ENCODE measurements around the gene MRPL33.

MRPL33 gene

DNA sequence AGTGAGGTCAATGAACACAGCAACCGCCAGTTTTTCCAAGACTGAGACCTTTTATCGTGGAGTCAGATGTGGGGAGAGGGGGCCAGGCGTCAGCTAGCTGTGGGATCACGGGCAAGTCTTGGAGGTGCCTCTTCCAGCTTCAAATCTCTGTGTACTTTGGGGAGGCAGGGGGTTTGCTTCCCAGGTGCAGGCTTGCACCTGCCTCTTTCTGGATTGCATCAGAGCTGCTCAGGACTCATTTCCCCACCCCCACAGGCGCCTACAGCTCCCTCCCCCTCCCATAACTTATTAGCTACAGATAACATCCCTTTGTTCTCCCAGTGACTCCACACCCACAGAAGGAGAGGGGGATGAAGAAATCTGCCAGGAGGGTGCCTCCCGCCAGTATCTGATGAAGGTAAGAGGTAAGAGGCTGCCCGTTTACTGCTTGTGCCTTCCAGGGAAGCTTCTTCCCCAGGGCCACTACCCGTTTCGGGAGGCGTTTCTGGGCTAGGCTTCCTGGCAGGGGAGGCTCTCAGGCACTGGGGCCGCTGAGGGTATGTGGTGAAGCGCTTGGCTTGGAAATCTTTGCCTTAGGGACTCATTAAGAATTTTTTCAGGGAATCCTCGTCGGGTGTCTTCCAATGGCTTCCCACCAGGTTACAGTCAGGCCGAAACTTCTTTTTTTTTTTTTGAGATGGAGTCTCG is 18.8 kb upstream of the MRPL33 start:
- Histone ChIP-seq H3K4me1 (peaks cover 0 to 29% (median 7%) of the 10 kb centered on the region in 4 donors), H3K27ac (no peak overlapping the region), H3K36me3 (no peaks in the 10 kb centered on the region), H3K9me3 (no peaks in the 10 kb centered on the region), H3K4me3 (no peak overlapping the region), H3K27me3 (no peaks in the 10 kb centered on the region)
- TF ChIP-seq, protein P1, sequence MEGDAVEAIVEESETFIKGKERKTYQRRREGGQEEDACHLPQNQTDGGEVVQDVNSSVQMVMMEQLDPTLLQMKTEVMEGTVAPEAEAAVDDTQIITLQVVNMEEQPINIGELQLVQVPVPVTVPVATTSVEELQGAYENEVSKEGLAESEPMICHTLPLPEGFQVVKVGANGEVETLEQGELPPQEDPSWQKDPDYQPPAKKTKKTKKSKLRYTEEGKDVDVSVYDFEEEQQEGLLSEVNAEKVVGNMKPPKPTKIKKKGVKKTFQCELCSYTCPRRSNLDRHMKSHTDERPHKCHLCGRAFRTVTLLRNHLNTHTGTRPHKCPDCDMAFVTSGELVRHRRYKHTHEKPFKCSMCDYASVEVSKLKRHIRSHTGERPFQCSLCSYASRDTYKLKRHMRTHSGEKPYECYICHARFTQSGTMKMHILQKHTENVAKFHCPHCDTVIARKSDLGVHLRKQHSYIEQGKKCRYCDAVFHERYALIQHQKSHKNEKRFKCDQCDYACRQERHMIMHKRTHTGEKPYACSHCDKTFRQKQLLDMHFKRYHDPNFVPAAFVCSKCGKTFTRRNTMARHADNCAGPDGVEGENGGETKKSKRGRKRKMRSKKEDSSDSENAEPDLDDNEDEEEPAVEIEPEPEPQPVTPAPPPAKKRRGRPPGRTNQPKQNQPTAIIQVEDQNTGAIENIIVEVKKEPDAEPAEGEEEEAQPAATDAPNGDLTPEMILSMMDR (IDR thresholded peaks at IDR 0.05) = no peak
- intact Hi-C loops (cut with DNase I; ENCODE audit: low total_unique reads) = loop anchor here (5.0 kb wide), 1 partner anchor 700 kb away; no protein-coding TSS in a partner anchor
- no peak for DNase-seq

DNA sequence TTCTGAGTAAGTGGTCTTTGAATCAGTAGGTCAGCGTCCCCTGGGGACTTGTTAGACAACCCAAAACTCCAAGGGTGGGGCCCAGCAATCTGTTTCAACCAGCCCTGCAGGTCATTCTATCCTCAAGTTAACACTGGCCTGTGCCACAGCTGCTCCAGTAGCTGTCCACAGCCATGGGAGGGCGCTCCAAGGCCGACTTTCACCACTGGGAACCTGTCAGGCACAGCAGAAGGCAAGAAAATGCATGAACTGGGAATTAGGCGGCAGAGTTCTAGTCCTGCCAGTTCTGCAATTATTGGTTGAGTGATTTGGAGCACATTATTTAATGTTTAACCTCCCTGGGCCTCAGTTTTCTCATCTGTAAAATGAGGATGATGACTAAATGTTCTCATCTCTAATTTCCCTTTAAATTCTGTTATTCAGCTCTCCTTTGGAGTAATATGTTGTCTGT is 17.4 kb upstream of the MRPL33 start:
- Histone ChIP-seq H3K27me3 (no peaks in the 10 kb centered on the region), H3K4me1 (peaks cover 0 to 18% (median 7%) of the 10 kb centered on the region in 4 donors), H3K36me3 (no peaks in the 10 kb centered on the region), H3K4me3 (no peak overlapping the region), H3K9me3 (no peaks in the 10 kb centered on the region), H3K27ac (no peak overlapping the region)
- intact Hi-C loops (cut with DNase I; ENCODE audit: low total_unique reads) = loop anchor here (5.0 kb wide), 1 partner anchor 698 kb away; no protein-coding TSS in a partner anchor
- DNase-seq = peak; percentile 63 to 85
- TF ChIP-seq, protein P1 (IDR thresholded peaks at IDR 0.05) = peak; percentile 64 to 73

DNA sequence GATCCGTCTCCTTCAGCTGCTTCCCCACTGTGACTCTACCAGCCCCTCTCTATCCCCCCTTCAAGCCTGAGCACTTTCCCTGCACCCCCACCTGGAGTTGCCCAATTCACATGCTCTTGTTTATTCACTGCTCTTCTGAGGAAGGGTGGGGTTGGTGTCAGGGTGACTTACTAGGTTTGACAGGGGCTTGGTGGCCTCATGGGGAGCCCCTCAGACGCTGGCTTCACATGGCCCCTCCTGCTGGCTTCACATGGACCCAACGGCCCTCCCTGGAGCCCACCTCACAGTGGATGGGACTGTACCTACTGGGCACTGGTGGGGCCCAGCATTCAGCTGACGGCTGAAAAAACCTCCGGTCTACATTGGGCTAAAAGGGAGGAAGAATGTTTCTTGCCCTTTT is 16.7 kb upstream of the MRPL33 start:
- intact Hi-C loops (cut with DNase I; ENCODE audit: low total_unique reads) = loop anchor here (5.0 kb wide), 1 partner anchor 697 kb away; no protein-coding TSS in a partner anchor
- TF ChIP-seq, protein P1 (IDR thresholded peaks at IDR 0.05) = no peak
- H3K4me3 ChIP-seq = no peak overlapping the region
- no peaks in the 10 kb centered on the region for H3K27me3 ChIP-seq
- DNase-seq = no peak
- no peak overlapping the region for H3K27ac ChIP-seq
- H3K4me1 ChIP-seq = peaks cover 0 to 18% (median 7%) of the 10 kb centered on the region in 4 donors
- H3K9me3 ChIP-seq = no peaks in the 10 kb centered on the region
- H3K36me3 ChIP-seq = no peaks in the 10 kb centered on the region

DNA sequence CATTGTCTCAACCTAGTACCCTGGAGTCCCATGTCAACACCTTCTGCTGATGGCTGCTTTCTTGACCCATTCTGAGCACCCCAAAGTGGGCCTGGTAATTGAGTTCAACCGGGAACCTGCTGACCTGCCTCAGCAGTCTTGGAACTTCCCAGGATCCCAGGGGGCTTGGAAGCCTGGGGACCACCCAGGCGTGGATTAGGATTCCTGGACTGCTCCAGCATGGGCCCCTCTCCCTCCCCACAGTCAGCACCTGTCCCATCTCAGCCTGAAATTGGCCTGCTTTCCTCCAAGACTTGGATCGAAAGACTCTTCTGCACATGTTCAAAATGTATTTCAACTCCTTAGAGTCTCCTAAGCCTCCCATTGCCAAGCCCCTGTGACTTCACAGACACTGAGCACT is 15.4 kb upstream of the MRPL33 start:
- TF ChIP-seq, protein P1 (IDR thresholded peaks at IDR 0.05) = no peak
- Histone ChIP-seq H3K36me3 (no peaks in the 10 kb centered on the region), H3K4me1 (peaks cover 0 to 18% (median 7%) of the 10 kb centered on the region in 4 donors), H3K27me3 (no peaks in the 10 kb centered on the region), H3K9me3 (no peaks in the 10 kb centered on the region), H3K27ac (peak overlapping the region in 1 of 2 donors; percentile 56), H3K4me3 (no peak overlapping the region)
- intact Hi-C loops (cut with DNase I; ENCODE audit: low total_unique reads) = no loop called here
- no peak for DNase-seq

DNA sequence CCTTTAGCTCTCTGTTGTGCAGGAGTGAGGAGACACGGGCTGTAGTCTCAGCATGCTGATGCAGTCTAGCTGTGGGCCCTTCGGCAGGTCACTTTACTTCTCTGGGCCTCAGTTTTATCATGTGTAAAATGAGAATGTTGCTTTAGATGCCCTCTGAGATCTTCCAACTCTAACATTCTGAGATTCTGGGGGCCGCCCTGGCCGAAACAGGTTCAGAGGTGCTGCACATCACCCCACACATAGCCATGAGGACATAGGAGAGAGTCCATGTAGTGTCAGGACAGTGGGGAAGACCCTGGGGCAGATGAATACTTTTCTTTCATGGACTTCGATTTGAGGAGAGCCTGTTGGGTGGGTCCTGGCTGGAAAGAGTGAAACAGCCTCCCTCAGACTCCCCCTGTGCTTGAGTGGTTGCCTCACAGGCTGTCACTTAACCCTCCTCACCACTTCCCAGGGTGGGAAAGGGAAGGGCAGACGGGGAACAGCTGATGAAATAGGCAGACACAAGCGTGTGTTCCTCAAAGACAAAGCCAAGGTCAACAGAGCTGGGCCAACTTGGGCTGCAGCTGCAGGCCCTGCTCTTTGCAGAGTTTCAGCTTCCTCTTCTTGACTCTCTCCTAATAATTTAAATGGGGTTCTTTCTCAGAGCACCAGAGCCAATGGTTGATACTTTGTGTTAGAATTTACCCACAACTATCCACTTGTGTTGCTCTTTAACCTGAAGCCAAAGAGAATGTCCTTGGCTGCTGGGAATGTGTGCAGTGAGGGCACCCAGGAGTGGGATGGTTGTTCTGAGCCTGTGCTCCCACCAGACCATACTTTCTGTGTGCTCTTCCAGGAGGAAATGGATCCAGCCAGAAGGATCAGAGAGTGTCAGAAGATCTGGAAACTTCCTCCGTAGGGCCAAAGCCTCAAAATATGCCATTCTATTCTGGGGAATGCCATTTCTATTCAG is 14.7 kb upstream of the MRPL33 start:
- DNase-seq = peak; percentile 77 to 86
- H3K27me3 ChIP-seq = no peaks in the 10 kb centered on the region
- intact Hi-C loops (cut with DNase I; ENCODE audit: low total_unique reads) = no loop called here

More for the DNA sequence above, 14.7 kb upstream of the MRPL33 start:
- TF ChIP-seq, protein P1 (IDR thresholded peaks at IDR 0.05) = no peak
- Histone ChIP-seq H3K4me3 (no peak overlapping the region), H3K27ac (peak overlapping the region; percentile 56), H3K4me1 (peaks cover 0 to 18% (median 7%) of the 10 kb centered on the region in 4 donors), H3K9me3 (no peaks in the 10 kb centered on the region), H3K36me3 (no peaks in the 10 kb centered on the region)
